Neuronal stem cell (in vitro differentiated cells): ENCODE data around the gene SGCA.

Experiments used
- DNase-seq: peaks from one replicate; pipeline ENCODE4 v3.0.0-alpha.2; 2013; ENCODE audit warnings: low spot score
- H2AFZ ChIP-seq: one replicate; pipeline ENCODE4 v1.6.1; 2013; ENCODE audit warnings: mild to moderate bottlenecking, low read length, inconsistent platforms
- H2AK5ac ChIP-seq: 2 replicates; pipeline ENCODE4 v1.6.1; 2013; ENCODE audit warnings: low read depth, mild to moderate bottlenecking, inconsistent platforms, low read length, moderate library complexity, mixed read lengths
- H2BK120ac ChIP-seq: 2 replicates; pipeline ENCODE4 v1.6.1; 2013; ENCODE audit warnings: low read depth, mild to moderate bottlenecking, inconsistent platforms, low read length, moderate library complexity, mixed read lengths
- H2BK12ac ChIP-seq: one replicate; pipeline ENCODE4 v1.6.1; 2013; ENCODE audit warnings: low read length, inconsistent platforms
- H2BK15ac ChIP-seq: 2 replicates; pipeline ENCODE4 v1.6.1; 2013; ENCODE audit warnings: mild to moderate bottlenecking, low read length, inconsistent platforms, mixed read lengths
- H2BK5ac ChIP-seq: one replicate; pipeline ENCODE4 v1.6.1; 2013; ENCODE audit warnings: inconsistent platforms, mild to moderate bottlenecking, low read length, moderate library complexity
- H3K14ac ChIP-seq: one replicate; pipeline ENCODE4 v1.6.1; 2013; ENCODE audit warnings: low read length, inconsistent platforms
- H3K18ac ChIP-seq: 2 replicates; pipeline ENCODE4 v1.6.1; 2013; ENCODE audit warnings: low read length, inconsistent platforms
- H3K23ac ChIP-seq: 2 replicates; pipeline ENCODE4 v1.6.1; 2013; ENCODE audit warnings: low read depth, mild to moderate bottlenecking, mixed read lengths, low read length, inconsistent platforms; ENCODE audit not compliant: poor library complexity
- H3K27ac ChIP-seq: replicated peaks from 3 replicates; pipeline ENCODE4 v1.5.1; 2013; ENCODE audit warnings: low read length, inconsistent platforms
- H3K27me3 ChIP-seq, 3 experiments: 2 replicates each; pipeline ENCODE4 v1.6.1; 2013; ENCODE audit warnings: low read length in 3 of 3, mild to moderate bottlenecking in 2 of 3, inconsistent platforms in 1 of 3, low read depth in 1 of 3, mixed read lengths in 1 of 3, moderate library complexity in 1 of 3; ENCODE audit not compliant: control insufficient read depth in 3 of 3, insufficient read depth in 3 of 3
- H3K36me3 ChIP-seq, 2 donors: replicated peaks in 1 of 2; 2 replicates each; pipeline ENCODE4 v1.6.1; 2013; ENCODE audit warnings: low read length in 2 of 2; ENCODE audit not compliant: control insufficient read depth in 2 of 2, insufficient read depth in 2 of 2
- H3K4ac ChIP-seq: 2 replicates; pipeline ENCODE4 v1.6.1; 2013; ENCODE audit warnings: inconsistent platforms, mild to moderate bottlenecking, low read length, moderate library complexity
- H3K4me1 ChIP-seq, 2 donors: 1 replicate in 1 of 2; 2 replicates in 1 of 2; pipeline ENCODE4 v1.6.1; 2013; ENCODE audit warnings: low read length in 2 of 2, low read depth in 1 of 2; ENCODE audit not compliant: control insufficient read depth in 2 of 2, insufficient read depth in 1 of 2
- H3K4me2 ChIP-seq: one replicate; pipeline ENCODE4 v1.6.1; 2013; ENCODE audit warnings: mild to moderate bottlenecking, low read length, inconsistent platforms; ENCODE audit not compliant: insufficient read depth, poor library complexity, severe bottlenecking
- H3K4me3 ChIP-seq, 2 donors: 2 replicates each; pipeline ENCODE4 v1.5.1; 2013; ENCODE audit warnings: low read length in 2 of 2, mild to moderate bottlenecking in 2 of 2, inconsistent platforms in 1 of 2, moderate library complexity in 1 of 2
- H3K79me1 ChIP-seq: one replicate; pipeline ENCODE4 v1.6.1; 2013; ENCODE audit warnings: low read depth, mild to moderate bottlenecking, inconsistent platforms, low read length, moderate library complexity
- H3K9ac ChIP-seq: one replicate; pipeline ENCODE4 v1.6.1; 2013; ENCODE audit warnings: mild to moderate bottlenecking, low read depth, low read length, inconsistent platforms; ENCODE audit not compliant: poor library complexity
- H3K9me3 ChIP-seq, 2 donors: replicated peaks in 1 of 2; 2 replicates each; pipeline versions ENCODE3 to v1.6.1; 2013; ENCODE audit warnings: low read length in 2 of 2, mild to moderate bottlenecking in 2 of 2, inconsistent platforms in 1 of 2, low read depth in 1 of 2, mixed read lengths in 1 of 2, moderate library complexity in 1 of 2; ENCODE audit not compliant: control insufficient read depth in 2 of 2, insufficient read depth in 1 of 2
- H4K8ac ChIP-seq: one replicate; pipeline ENCODE4 v1.6.1; 2013; ENCODE audit warnings: low read depth, mild to moderate bottlenecking, inconsistent platforms, low read length, moderate library complexity
- H4K91ac ChIP-seq: one replicate; pipeline ENCODE4 v1.6.1; 2013; ENCODE audit warnings: low read length, low read depth, mild to moderate bottlenecking, inconsistent platforms; ENCODE audit not compliant: poor library complexity
- WGBS, 2 donors: extraction: QIAGEN DNeasy Blood & Tissue Kit; methylation state at CpG; one replicate each; pipeline ENCODE4 v1.1.7; 2013; ENCODE audit warnings: missing lambda C conversion rate in 2 of 2, mixed read lengths in 1 of 2; ENCODE audit not compliant: insufficient read length in 2 of 2, insufficient replicate concordance in 1 of 2; ENCODE audit errors: extremely low coverage in 2 of 2; 5-methylcytosine and 5-hydroxymethylcytosine counted together

Gene SGCA

DNA sequence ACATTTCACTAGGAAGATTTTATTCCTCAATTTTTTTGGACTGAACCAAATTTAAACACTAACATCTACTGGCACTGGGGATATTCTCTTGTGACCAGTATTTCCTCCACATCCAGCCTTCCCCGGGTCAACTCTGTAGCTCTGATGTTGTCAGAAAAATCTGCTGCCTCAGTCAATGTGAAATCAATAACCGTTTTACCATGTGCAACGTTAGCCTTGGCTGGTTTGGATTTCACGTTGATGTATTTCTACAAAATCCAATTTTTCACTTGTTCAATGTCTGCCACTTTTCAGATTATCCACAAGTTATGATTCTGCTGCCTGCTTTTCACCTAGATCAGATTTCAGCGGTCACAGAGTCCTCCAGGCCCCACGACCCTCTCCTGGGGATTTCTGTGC lies 7.1 kb downstream of the SGCA start:
- H3K4me1 ChIP-seq, result peaks cover 10 to 19% of the 10 kb centered on the region in 2 donors
- peaks cover 2% of the 10 kb centered on the region for H3K79me1 ChIP-seq
- no peak overlapping the region for H4K91ac ChIP-seq
- no peak overlapping the region for H3K14ac ChIP-seq
- H3K23ac ChIP-seq, result no peak overlapping the region
- no CpG with 5 or more reads among the region's 6 CpGs for WGBS, 2 donors
- no peaks in the 10 kb centered on the region for H3K36me3 ChIP-seq
- H3K4me2 ChIP-seq, result no peak overlapping the region
- no peak overlapping the region for H3K4me3 ChIP-seq
- no peak overlapping the region for H3K27ac ChIP-seq
- DNase-seq, result no peak
- H3K18ac ChIP-seq, result peak overlapping the region; percentile 29
- H2BK120ac ChIP-seq, result no peak overlapping the region
- no peak overlapping the region for H3K9ac ChIP-seq
- no peak overlapping the region for H4K8ac ChIP-seq
- H2BK15ac ChIP-seq, result peak overlapping the region; percentile 23
- no peak overlapping the region for H2BK5ac ChIP-seq
- H3K9me3 ChIP-seq, result no peaks in the 10 kb centered on the region
- no peak overlapping the region for H2AK5ac ChIP-seq
- no peaks in the 10 kb centered on the region for H3K27me3 ChIP-seq
- H2AFZ ChIP-seq, result peak overlapping the region; percentile 79
- no peak overlapping the region for H3K4ac ChIP-seq
- H2BK12ac ChIP-seq, result no peak overlapping the region

DNA sequence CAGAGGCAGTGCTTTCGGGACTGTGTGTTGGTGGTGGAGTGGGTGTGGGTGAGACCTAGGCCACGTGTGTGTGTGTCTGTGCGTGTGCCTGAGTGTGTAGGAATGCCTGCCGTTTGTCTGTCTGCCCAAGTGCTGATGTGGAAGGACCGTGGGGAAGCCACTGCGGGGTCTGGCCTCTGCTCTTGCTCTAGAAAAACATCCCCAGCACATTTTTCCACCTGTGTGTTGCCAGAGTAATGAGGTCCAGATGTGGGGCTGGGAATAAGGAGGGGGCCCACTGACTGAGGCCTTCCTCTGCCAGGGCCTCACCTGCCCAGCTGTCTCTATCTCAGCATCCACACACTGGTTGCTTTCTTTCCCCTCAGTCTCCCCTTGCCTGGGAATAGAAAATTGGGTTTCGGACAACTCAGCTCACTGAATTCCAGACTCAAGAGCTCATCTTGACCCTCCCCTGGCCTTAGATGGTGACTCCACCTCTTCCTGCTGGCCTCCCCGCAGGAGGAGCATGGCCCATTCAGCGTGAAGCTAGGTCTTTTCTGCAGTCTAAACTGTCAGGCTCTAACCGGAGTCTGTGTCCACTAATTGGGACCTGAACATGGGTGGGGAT lies 7.6 kb downstream of the SGCA start:
- WGBS, 2 donors, result no CpG with 5 or more reads among the region's 10 CpGs

DNA sequence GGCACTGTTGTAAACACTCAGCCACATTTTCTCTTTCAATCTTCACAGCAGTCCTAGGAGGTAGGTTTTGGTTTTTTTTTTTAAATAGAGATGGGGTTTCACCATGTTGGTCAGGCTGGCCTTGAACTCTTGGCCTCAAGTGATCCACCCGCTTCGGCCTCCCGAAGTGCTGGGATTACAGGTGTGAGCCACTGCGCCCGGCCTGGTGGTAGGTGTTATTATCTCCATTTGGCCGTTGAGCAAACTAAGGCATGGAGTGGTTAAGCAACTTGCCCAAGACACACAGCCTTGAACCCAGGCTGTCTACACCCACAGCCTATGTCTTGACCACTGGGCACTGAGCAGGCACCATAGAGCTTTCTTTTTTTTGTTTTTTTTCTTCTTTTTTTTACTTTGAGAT lies 8.6 kb downstream of the SGCA start:
- H4K91ac ChIP-seq, result no peak overlapping the region
- no peak overlapping the region for H2BK15ac ChIP-seq
- no peak overlapping the region for H3K4ac ChIP-seq
- H3K18ac ChIP-seq, result no peak overlapping the region
- H2BK120ac ChIP-seq, result no peak overlapping the region
- no peak overlapping the region for H2AK5ac ChIP-seq
- no peak overlapping the region for H3K9ac ChIP-seq
- H3K4me1 ChIP-seq, result peaks cover 16 to 27% of the 10 kb centered on the region in 2 donors
- H3K27me3 ChIP-seq, result no peaks in the 10 kb centered on the region
- no peak overlapping the region for H3K4me3 ChIP-seq
- no CpG with 5 or more reads among the region's 6 CpGs for WGBS, 2 donors
- H2BK5ac ChIP-seq, result no peak overlapping the region
- no peak overlapping the region for H3K14ac ChIP-seq
- no peaks in the 10 kb centered on the region for H3K36me3 ChIP-seq
- H2AFZ ChIP-seq, result no peak overlapping the region
- H3K27ac ChIP-seq, result no peak overlapping the region
- no peaks in the 10 kb centered on the region for H3K9me3 ChIP-seq
- no peak overlapping the region for H3K23ac ChIP-seq
- no peak for DNase-seq
- H3K79me1 ChIP-seq, result peaks cover 2% of the 10 kb centered on the region
- no peak overlapping the region for H4K8ac ChIP-seq
- H3K4me2 ChIP-seq, result no peak overlapping the region
- H2BK12ac ChIP-seq, result no peak overlapping the region

More for the DNA sequence above, 7.6 kb downstream of the SGCA start:
- Histone ChIP-seq H3K9ac (no peak overlapping the region), H3K36me3 (no peaks in the 10 kb centered on the region), H3K18ac (peak overlapping the region; percentile 29), H2BK15ac (peak overlapping the region; percentile 23), H4K91ac (no peak overlapping the region), H3K23ac (no peak overlapping the region), H2BK12ac (no peak overlapping the region), H4K8ac (no peak overlapping the region), H3K14ac (no peak overlapping the region), H2AFZ (peak overlapping the region; percentile 79), H2AK5ac (no peak overlapping the region), H3K4ac (no peak overlapping the region), H3K27ac (no peak overlapping the region), H3K4me3 (no peak overlapping the region), H2BK5ac (no peak overlapping the region), H2BK120ac (no peak overlapping the region), H3K4me2 (no peak overlapping the region), H3K79me1 (peaks cover 2% of the 10 kb centered on the region), H3K4me1 (peaks cover 16 to 24% of the 10 kb centered on the region in 2 donors), H3K9me3 (no peaks in the 10 kb centered on the region), H3K27me3 (no peaks in the 10 kb centered on the region)
- DNase-seq, result no peak

DNA sequence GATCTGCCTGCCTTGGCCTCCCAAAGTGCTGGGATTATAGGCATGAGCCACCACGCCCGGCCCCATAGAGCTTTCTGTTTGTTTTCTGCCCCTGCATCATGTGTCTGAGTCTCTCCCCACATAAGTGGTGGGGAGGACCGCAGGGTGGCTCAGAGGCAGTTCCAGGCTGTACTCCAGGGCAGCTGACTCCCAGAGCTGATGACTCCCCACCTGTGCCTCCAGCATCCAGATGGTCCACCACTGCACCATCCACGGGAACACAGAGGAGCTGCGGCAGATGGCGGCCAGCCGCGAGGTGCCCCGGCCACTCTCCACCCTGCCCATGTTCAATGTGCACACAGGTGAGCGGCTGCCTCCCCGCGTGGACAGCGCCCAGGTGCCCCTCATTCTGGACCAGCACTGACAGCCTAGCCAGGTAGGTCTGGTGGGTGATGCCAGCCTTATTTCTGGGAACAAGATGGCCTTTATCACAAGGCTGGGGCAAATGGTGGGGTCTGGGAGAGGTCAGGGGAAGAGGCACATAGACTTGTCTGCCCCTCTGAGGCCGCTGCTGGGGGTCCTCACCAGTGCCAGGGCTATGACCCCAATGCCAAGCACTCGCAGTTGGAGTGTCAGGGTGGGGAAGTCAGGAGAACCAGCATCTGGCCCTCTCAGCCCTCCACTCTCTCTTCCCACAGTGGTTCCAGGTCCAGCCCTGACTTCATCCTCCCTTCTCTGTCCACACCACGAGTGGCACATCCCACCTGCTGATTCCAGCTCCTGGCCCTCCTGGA lies 9.4 kb downstream of the SGCA start:
- H3K4me1 ChIP-seq, result peaks cover 16 to 29% of the 10 kb centered on the region in 2 donors

More for the DNA sequence above, 9.4 kb downstream of the SGCA start:
- no peak overlapping the region for H4K8ac ChIP-seq
- peaks cover 2% of the 10 kb centered on the region for H3K79me1 ChIP-seq
- no peak overlapping the region for H3K27ac ChIP-seq
- peak overlapping the region; percentile 79 for H2AK5ac ChIP-seq
- no peak overlapping the region for H3K4me3 ChIP-seq
- peak overlapping the region; percentile 68 for H3K18ac ChIP-seq
- peak overlapping the region; percentile 83 for H3K14ac ChIP-seq
- H3K9me3 ChIP-seq, result no peaks in the 10 kb centered on the region
- H3K9ac ChIP-seq, result no peak overlapping the region
- DNase-seq, result no peak
- H4K91ac ChIP-seq, result peak overlapping the region; percentile 76
- no peak overlapping the region for H2BK120ac ChIP-seq
- peak overlapping the region; percentile 86 for H2BK15ac ChIP-seq
- no peaks in the 10 kb centered on the region for H3K36me3 ChIP-seq
- H3K27me3 ChIP-seq, result no peaks in the 10 kb centered on the region
- no peak overlapping the region for H2AFZ ChIP-seq
- H2BK5ac ChIP-seq, result peak overlapping the region; percentile 78
- H2BK12ac ChIP-seq, result peak overlapping the region; percentile 93
- no peak overlapping the region for H3K4me2 ChIP-seq
- no peak overlapping the region for H3K4ac ChIP-seq
- H3K23ac ChIP-seq, result peak overlapping the region; percentile 50
- WGBS, 2 donors, result no CpG with 5 or more reads among the region's 16 CpGs
